Ishikawa (cell line): ENCODE data around the gene DOK7.

Experiments used
- CEBPB ChIP-seq: IDR thresholded peaks from 2 replicates; pipeline ENCODE4 v1.6.1; 2012
- CREB1 ChIP-seq: IDR thresholded peaks from 2 replicates; pipeline ENCODE4 v1.6.1; 2012; ENCODE audit warnings: low read depth
- EGR1 ChIP-seq: IDR thresholded peaks from 2 replicates; pipeline ENCODE4 v1.6.1; 2012
- EP300 ChIP-seq: IDR thresholded peaks from 2 replicates; pipeline ENCODE4 v1.6.1; 2012; ENCODE audit warnings: borderline replicate concordance
- FOXM1 ChIP-seq: IDR thresholded peaks from 2 replicates; pipeline ENCODE4 v1.6.1; 2012; ENCODE audit warnings: low read depth, borderline replicate concordance
- NFIC ChIP-seq: IDR thresholded peaks from 2 replicates; pipeline ENCODE4 v1.6.1; 2012
- RAD21 ChIP-seq: IDR thresholded peaks from 2 replicates; pipeline ENCODE4 v1.6.1; 2012; ENCODE audit warnings: low read depth
- TAF1 ChIP-seq: IDR thresholded peaks from 2 replicates; pipeline ENCODE4 v1.6.1; 2012; ENCODE audit warnings: low read depth, mild to moderate bottlenecking
- TCF12 ChIP-seq: IDR thresholded peaks from 2 replicates; pipeline ENCODE4 v1.6.1; 2012; ENCODE audit warnings: low read depth
- TEAD4 ChIP-seq: IDR thresholded peaks from 2 replicates; pipeline ENCODE4 v1.6.1; 2012
- YY1 ChIP-seq: IDR thresholded peaks from 2 replicates; pipeline ENCODE4 v1.6.1; 2012; ENCODE audit warnings: low read depth
- ZBTB7A ChIP-seq: IDR thresholded peaks from 2 replicates; pipeline ENCODE4 v1.6.1; 2012; ENCODE audit warnings: low read depth
- TF ChIP-seq, protein P1 (sequence below): IDR thresholded peaks from 2 replicates; pipeline ENCODE4 v1.6.1; 2012
- TF ChIP-seq, protein P2 (sequence below): IDR thresholded peaks from 2 replicates; pipeline ENCODE4 v1.6.1; 2012
- TF ChIP-seq, protein P3 (sequence below): IDR thresholded peaks from 2 replicates; pipeline ENCODE4 v1.6.1; 2012; ENCODE audit warnings: low read depth, mild to moderate bottlenecking

DOK7 gene

DNA sequence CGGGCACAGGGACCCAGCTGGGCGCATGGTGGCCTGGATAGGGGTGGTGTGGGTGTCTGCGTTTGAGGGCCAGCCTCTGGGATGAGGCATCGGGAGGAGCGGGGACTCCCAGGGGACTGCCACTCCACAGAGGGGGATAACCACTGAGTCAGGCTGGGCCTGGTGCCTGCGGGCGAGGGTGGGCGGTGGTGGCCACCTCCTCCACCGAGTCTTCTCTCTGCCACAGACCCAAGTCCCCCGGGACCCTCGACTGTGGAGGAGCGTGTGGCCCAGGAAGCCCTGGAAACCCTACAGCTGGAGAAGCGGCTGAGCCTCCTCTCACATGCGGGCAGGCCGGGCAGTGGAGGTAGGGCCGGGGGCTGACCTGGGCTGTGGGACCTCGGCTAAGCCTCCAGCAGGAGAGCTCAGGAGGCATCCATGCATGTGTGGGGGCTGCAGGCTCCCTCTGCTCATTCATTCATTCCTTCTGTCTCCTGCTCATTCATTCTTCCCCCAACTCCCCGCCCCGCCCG is 26.4 kb downstream of the DOK7 start:
- no peak for TF ChIP-seq YY1
- no peak for TF ChIP-seq TAF1
- TF ChIP-seq TCF12 = no peak
- no peak for TF ChIP-seq ZBTB7A
- TF ChIP-seq EGR1 = no peak
- no peak for TF ChIP-seq NFIC
- TF ChIP-seq CREB1 = no peak
- TF ChIP-seq, protein P1, sequence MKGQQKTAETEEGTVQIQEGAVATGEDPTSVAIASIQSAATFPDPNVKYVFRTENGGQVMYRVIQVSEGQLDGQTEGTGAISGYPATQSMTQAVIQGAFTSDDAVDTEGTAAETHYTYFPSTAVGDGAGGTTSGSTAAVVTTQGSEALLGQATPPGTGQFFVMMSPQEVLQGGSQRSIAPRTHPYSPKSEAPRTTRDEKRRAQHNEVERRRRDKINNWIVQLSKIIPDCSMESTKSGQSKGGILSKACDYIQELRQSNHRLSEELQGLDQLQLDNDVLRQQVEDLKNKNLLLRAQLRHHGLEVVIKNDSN = no peak
- no peak for TF ChIP-seq CEBPB
- no peak for TF ChIP-seq RAD21
- TF ChIP-seq FOXM1 = no peak
- TF ChIP-seq, protein P2, sequence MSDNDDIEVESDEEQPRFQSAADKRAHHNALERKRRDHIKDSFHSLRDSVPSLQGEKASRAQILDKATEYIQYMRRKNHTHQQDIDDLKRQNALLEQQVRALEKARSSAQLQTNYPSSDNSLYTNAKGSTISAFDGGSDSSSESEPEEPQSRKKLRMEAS = no peak
- TF ChIP-seq, protein P3, sequence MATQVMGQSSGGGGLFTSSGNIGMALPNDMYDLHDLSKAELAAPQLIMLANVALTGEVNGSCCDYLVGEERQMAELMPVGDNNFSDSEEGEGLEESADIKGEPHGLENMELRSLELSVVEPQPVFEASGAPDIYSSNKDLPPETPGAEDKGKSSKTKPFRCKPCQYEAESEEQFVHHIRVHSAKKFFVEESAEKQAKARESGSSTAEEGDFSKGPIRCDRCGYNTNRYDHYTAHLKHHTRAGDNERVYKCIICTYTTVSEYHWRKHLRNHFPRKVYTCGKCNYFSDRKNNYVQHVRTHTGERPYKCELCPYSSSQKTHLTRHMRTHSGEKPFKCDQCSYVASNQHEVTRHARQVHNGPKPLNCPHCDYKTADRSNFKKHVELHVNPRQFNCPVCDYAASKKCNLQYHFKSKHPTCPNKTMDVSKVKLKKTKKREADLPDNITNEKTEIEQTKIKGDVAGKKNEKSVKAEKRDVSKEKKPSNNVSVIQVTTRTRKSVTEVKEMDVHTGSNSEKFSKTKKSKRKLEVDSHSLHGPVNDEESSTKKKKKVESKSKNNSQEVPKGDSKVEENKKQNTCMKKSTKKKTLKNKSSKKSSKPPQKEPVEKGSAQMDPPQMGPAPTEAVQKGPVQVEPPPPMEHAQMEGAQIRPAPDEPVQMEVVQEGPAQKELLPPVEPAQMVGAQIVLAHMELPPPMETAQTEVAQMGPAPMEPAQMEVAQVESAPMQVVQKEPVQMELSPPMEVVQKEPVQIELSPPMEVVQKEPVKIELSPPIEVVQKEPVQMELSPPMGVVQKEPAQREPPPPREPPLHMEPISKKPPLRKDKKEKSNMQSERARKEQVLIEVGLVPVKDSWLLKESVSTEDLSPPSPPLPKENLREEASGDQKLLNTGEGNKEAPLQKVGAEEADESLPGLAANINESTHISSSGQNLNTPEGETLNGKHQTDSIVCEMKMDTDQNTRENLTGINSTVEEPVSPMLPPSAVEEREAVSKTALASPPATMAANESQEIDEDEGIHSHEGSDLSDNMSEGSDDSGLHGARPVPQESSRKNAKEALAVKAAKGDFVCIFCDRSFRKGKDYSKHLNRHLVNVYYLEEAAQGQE = no peak
- no peak for TF ChIP-seq EP300
- no peak for TF ChIP-seq TEAD4

DNA sequence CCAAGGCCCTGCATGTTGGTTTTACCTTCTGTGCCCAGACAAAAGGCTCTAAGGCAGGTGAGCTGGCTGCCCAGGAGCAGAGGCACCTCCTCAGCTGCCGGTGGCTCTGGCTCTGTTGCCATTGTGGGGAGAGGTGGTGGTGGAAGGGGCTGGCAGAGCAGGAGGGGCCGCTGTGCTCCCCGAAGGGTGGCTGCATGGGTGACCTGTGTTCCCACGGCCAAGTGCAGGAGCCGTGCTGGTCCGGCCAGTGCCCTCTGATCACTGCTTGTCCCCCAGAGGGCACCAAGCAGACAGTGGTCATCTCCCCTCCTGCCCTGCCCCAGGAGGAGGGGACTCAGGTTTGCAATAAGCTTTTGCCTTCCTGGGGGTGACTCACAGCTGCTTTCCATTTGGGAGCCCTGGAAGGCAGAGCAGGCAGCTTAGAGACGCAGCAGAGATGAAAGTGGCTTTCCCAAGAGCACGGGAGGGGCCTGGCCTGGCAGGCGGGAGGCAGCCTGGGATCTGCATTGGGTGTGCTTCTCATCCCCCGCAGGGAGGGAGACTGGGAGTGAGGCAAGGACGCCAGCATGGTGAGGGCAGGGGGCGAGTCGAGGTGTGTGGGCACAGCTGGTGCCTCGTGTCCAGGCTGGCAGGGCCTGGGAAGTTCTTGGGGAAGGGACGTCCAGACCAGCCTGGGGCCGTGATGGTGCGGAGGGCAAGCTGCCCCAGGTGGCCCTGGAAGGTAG is 28.7 kb downstream of the DOK7 start:
- TF ChIP-seq, protein P2 = no peak
- TF ChIP-seq TAF1 (no peak), TEAD4 (no peak), FOXM1 (no peak), RAD21 (no peak), NFIC (no peak), TCF12 (no peak)
- TF ChIP-seq, protein P1 = no peak
- TF ChIP-seq, protein P3 = no peak

DNA sequence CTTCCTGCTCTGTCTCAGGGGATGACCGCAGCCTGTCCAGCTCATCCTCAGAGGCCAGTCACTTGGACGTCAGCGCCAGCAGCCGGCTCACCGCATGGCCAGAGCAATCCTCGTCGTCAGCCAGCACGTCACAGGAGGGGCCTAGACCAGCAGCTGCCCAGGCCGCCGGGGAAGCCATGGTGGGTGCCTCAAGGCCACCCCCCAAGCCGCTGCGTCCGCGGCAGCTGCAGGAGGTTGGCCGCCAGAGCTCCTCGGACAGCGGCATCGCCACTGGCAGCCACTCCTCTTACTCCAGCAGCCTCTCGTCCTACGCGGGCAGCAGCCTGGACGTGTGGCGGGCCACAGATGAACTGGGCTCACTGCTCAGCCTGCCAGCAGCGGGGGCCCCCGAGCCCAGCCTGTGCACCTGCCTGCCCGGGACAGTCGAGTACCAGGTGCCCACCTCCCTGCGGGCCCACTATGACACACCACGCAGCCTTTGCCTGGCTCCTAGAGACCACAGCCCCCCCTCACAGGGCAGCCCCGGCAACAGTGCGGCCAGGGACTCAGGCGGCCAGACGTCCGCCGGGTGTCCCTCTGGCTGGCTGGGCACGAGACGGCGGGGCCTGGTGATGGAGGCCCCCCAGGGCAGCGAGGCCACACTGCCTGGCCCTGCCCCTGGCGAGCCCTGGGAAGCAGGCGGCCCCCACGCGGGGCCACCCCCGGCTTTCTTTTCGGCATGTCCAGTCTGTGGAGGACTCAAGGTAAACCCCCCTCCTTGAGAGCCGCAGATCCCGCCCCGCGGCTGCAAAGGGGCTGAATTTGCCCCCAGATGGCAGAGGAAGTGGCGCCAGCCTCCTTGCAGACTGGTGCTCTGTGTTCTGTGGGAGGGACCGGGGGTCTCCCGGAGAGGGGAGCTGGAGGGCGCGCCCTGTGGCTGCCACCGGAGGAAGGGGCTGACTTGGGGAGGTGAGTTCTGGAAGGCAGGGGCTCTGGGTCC is 29.9 kb downstream of the DOK7 start:
- TF ChIP-seq CEBPB (no peak), RAD21 (no peak), YY1 (no peak), TAF1 (no peak), NFIC (no peak)

DNA sequence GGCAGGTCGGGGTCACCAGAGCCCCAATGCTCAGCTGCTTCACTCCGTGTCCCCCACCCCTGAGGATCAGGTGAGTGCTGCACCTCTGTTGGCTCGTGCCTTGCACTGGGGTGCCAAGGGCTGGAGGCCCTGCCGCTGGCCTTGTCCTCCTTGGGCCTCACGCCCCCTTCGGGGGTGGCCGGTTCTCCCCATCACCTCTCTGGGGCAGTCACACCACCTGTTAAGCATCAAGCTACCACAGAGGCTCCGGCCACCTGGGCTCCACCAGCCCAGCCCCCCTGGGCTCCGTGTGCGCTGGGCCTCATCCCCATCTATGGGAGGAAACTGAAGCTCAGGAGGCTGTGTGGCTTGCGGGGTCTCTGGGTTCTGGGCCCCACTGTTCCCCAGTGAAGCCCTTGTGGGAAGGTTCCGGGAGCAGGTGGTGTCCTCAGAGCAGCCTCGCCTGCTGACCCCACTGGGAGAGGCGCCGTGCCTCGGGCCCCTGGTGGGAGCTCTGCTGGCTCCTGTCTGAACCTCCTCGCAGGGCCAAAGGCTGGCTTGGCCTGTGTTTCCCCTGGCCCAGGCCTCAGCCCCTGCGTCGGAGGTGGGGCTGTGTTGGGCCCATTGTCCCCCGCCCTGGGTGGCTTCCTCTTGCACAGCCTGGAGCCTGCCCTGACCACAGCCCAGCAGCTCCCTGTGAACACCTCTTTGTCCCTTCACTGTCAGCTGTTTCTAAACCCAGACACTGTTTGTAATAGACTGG is 30.8 kb downstream of the DOK7 start:
- TF ChIP-seq RAD21 (no peak), CEBPB (no peak), TEAD4 (no peak), EP300 (no peak), FOXM1 (no peak), ZBTB7A (no peak), YY1 (no peak), TCF12 (no peak), EGR1 (no peak), CREB1 (no peak), NFIC (no peak), TAF1 (no peak)
- TF ChIP-seq, protein P3 = no peak
- TF ChIP-seq, protein P2 = no peak
- TF ChIP-seq, protein P1 = no peak
